SK-N-SH (cell line): ENCODE data around the gene SNX1. TPM values are rescaled to one million over a fixed set of nuclear protein-coding genes. Genes with fewer than 3 reads are reported as not detected.
A peak's percentile ranks its signal among the peaks of the same experiment; 100 is the strongest.

Experiments
- CTCF ChIA-PET: fragments of 300-600, 350-600 bp; formaldehyde crosslinking; extraction: SDS; loops from one replicate; lab custom pipeline; 2021; lab: Yijun Ruan, JAX
- POLR2A ChIA-PET: fragments of 350-600 bp; sonication (Branson Sonifier 250); formaldehyde crosslinking; extraction: SDS; loops from one replicate; lab custom pipeline; 2020; ENCODE audit warnings: antibody characterized with exemption, inconsistent platforms; lab: Yijun Ruan, JAX
- DNase-seq: peaks from one replicate; pipeline ENCODE4 v3.0.0; 2012
- H2AFZ ChIP-seq: fragments of 200-600 bp; sonication (generic); 2 replicates; pipeline ENCODE4 v1.8.1; 2016; ENCODE audit warnings: antibody characterized with exemption, mild to moderate bottlenecking, low read depth
- H3F3A ChIP-seq: fragments of 200-600 bp; sonication (generic); replicated peaks from 2 replicates; pipeline ENCODE3; 2016; ENCODE audit warnings: antibody characterized with exemption, mild to moderate bottlenecking; ENCODE audit not compliant: insufficient read depth
- H3K27ac ChIP-seq, 2 experiments: fragments of 200-500 bp in 1 of 2; fragments of 200-600 bp in 1 of 2; sonication (Bioruptor generic) in 1 of 2; sonication (generic), shearing (Covaris generic) in 1 of 2; 2 replicates each; pipeline versions ENCODE4 v1.5.1 to v1.6.1; 2014 to 2016; ENCODE audit warnings: low read depth in 2 of 2, inconsistent platforms in 1 of 2, low read length in 1 of 2, mild to moderate bottlenecking in 1 of 2, mixed read lengths in 1 of 2
- H3K27me3 ChIP-seq: fragments of 200-600 bp; sonication (generic), shearing (Covaris generic); 2 replicates; pipeline ENCODE4 v1.6.1; 2016; ENCODE audit warnings: mixed run types; ENCODE audit not compliant: insufficient read depth
- H3K36me3 ChIP-seq, 2 experiments: fragments of 200-500 bp in 1 of 2; fragments of 200-600 bp in 1 of 2; sonication (Bioruptor generic) in 1 of 2; sonication (generic) in 1 of 2; replicated peaks in 1 of 2; 2 replicates each; pipeline versions ENCODE3 to v1.5.1; 2014 to 2016; ENCODE audit warnings: low read length in 1 of 2, mild to moderate bottlenecking in 1 of 2; ENCODE audit not compliant: insufficient read depth in 2 of 2, control insufficient read depth in 1 of 2
- H3K4me1 ChIP-seq, 2 experiments: fragments of 200-500 bp in 1 of 2; fragments of 200-600 bp in 1 of 2; sonication (Bioruptor generic) in 1 of 2; sonication (generic), shearing (Covaris generic) in 1 of 2; 2 replicates each; pipeline versions ENCODE4 v1.5.1 to v1.6.1; 2014 to 2016; ENCODE audit warnings: low read depth in 1 of 2, low read length in 1 of 2, mixed run types in 1 of 2; ENCODE audit not compliant: insufficient read depth in 2 of 2, control insufficient read depth in 1 of 2
- H3K4me2 ChIP-seq: fragments of 200-600 bp; sonication (generic), shearing (Covaris generic); 2 replicates; pipeline ENCODE4 v1.6.1; 2017; ENCODE audit warnings: mixed run types
- H3K4me3 ChIP-seq, 2 experiments: fragments of 200-500 bp in 1 of 2; fragments of 200-600 bp in 1 of 2; sonication (Bioruptor generic) in 1 of 2; sonication (generic), shearing (Covaris generic) in 1 of 2; 2 replicates each; pipeline versions ENCODE4 v1.5.1 to v1.8.1; 2014 to 2016; ENCODE audit warnings: low read depth in 2 of 2, inconsistent platforms in 1 of 2, low read length in 1 of 2, mild to moderate bottlenecking in 1 of 2, mixed read lengths in 1 of 2, moderate library complexity in 1 of 2
- H3K79me2 ChIP-seq: fragments of 200-600 bp; sonication (generic); 2 replicates; pipeline ENCODE4 v1.8.1; 2017; ENCODE audit warnings: mild to moderate bottlenecking; ENCODE audit not compliant: insufficient read depth
- H3K9ac ChIP-seq: fragments of 200-600 bp; sonication (generic); 2 replicates; pipeline ENCODE4 v1.6.1; 2017; ENCODE audit warnings: mixed run types
- H3K9me2 ChIP-seq: fragments of 200-600 bp; sonication (generic); 2 replicates; pipeline ENCODE4 v1.6.1; 2017; ENCODE audit warnings: mixed run types
- H3K9me3 ChIP-seq: fragments of 200-600 bp; sonication (generic); 2 replicates; pipeline ENCODE4 v1.6.1; 2017; ENCODE audit warnings: mixed run types, mild to moderate bottlenecking, moderate library complexity
- H4K20me1 ChIP-seq: fragments of 200-600 bp; sonication (generic); 2 replicates; pipeline ENCODE4 v1.6.1; 2017; ENCODE audit warnings: mild to moderate bottlenecking, mixed run types; ENCODE audit not compliant: insufficient read depth
- ELF1 ChIP-seq: IDR thresholded peaks from 2 replicates; pipeline ENCODE4 v1.4.0; 2012
- FOXJ3 ChIP-seq: sonication (generic); formaldehyde crosslinking; IDR thresholded peaks from 2 replicates; pipeline ENCODE4 v1.5.1; 2020; ENCODE audit warnings: mild to moderate bottlenecking, missing genetic modification reagents
- GABPA ChIP-seq: IDR thresholded peaks from 2 replicates; pipeline ENCODE4 v1.4.0; 2012; ENCODE audit warnings: low read depth, mild to moderate bottlenecking
- JUND ChIP-seq: IDR thresholded peaks from 2 replicates; pipeline ENCODE4 v1.4.0; 2012
- MEF2A ChIP-seq: IDR thresholded peaks from 2 replicates; pipeline ENCODE4 v1.4.0; 2012; ENCODE audit warnings: low read depth, borderline replicate concordance
- MXI1 ChIP-seq: IDR thresholded peaks from 2 replicates; pipeline ENCODE4 v1.6.1; 2012; ENCODE audit warnings: mild to moderate bottlenecking, low read depth, low read length, improper control_type of control experiment
- NFIC ChIP-seq: IDR thresholded peaks from 2 replicates; pipeline ENCODE4 v1.4.0; 2012; ENCODE audit warnings: borderline replicate concordance
- NRF1 ChIP-seq: IDR thresholded peaks from 2 replicates; pipeline ENCODE4 v1.6.1; 2012; ENCODE audit warnings: low read depth, mild to moderate bottlenecking, low read length
- RAD21 ChIP-seq: IDR thresholded peaks from 2 replicates; pipeline ENCODE4 v1.6.1; 2012; ENCODE audit warnings: mild to moderate bottlenecking, low read length
- RCOR1 ChIP-seq: fragments of 150-350 bp; IDR thresholded peaks from 2 replicates; pipeline ENCODE4 v1.6.1; 2017; ENCODE audit warnings: antibody characterized with exemption, low read length
- SIN3A ChIP-seq: IDR thresholded peaks from 2 replicates; pipeline ENCODE4 v1.6.1; 2012; ENCODE audit warnings: low read depth, mild to moderate bottlenecking, low read length, moderate library complexity, borderline replicate concordance
- SMC3 ChIP-seq: IDR thresholded peaks from 2 replicates; pipeline ENCODE4 v1.6.1; 2012; ENCODE audit warnings: low read depth, low read length, improper control_type of control experiment
- TCF12 ChIP-seq: IDR thresholded peaks from 2 replicates; pipeline ENCODE4 v1.4.0; 2012
- USF2 ChIP-seq: fragments of 150-350 bp; IDR thresholded peaks from 2 replicates; pipeline ENCODE4 v1.6.1; 2017; ENCODE audit warnings: antibody characterized with exemption, low read length, low read depth, borderline replicate concordance
- YY1 ChIP-seq: IDR thresholded peaks from 2 replicates; pipeline ENCODE4 v1.4.0; 2012; ENCODE audit warnings: low read depth, mild to moderate bottlenecking
- ZBTB33 ChIP-seq: IDR thresholded peaks from 2 replicates; pipeline ENCODE4 v1.4.0; 2012; ENCODE audit warnings: low read depth, borderline replicate concordance
- WGBS: methylation state at CpG from one replicate; pipeline ENCODE4 v1.1.6; 2017; ENCODE audit warnings: low lambda C conversion rate; 5-methylcytosine and 5-hydroxymethylcytosine counted together
- polyA plus RNA-seq, 3 experiments: library from polyadenylated mRNA; depleted of rRNA; stranded (reverse); fragments of >200 nt; gene quantifications; 2 replicates each; pipeline ENCODE4 v1.2.3, GENCODE V29; 2012
- TF ChIP-seq, protein P1 (sequence below): IDR thresholded peaks from 2 replicates; pipeline ENCODE4 v1.6.1; 2012; ENCODE audit warnings: mild to moderate bottlenecking, low read depth, low read length, moderate library complexity
- TF ChIP-seq, protein P2 (sequence below): IDR thresholded peaks from 2 replicates; pipeline ENCODE4; 2012

SNX1 gene
- polyA plus RNA-seq, 1 of the 3 experiments (the other 2 are of a cell fraction), result 80.7 TPM

DNA sequence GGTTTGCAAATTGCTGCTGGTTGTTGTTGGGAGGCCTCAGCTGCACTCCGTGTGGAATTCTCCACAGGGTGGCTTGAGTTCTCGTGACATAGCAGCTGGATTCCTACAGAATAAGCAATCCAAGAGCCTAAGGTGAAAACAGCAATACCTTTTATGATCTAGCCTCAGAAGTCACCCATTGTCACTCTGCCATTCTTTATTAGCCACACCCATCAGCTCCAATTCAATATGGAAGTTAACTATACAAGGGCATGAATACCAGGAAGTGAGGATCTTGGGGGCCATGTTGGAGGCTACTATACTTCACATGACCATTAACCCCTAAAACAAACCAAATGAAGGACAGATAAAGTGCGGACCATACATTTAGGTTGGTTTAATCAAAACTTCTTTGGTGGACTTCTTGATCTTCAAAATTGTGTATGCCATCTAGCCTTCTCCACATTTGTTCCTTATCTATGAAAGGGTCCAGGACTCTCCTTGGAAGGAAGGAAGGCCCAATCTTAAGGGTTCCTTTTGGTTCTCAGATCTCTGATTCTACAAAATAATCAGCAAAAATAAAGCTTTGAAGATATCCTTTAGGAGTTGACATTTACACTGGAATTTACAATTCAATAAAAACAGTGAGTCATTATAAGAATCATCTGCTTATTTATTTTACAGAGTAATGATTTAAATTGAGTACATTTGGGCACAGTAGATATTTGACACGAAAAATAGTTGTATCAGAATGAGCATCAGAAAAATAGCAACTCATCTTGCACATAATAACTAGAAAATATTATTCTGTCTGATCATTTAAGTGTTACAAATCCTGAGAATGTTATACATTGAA, 23.6 kb upstream of the SNX1 start:
- no peak overlapping the region for H2AFZ ChIP-seq
- H3K36me3 ChIP-seq, result peaks cover 11 to 30% of the 10 kb centered on the region in 2 experiments
- 95% methylated on average over 3 of the region's 4 CpGs for WGBS
- peaks cover 0 to 14% of the 10 kb centered on the region in 2 experiments; a peak in 2 of 4 replicates for H3K4me1 ChIP-seq
- H3K9me3 ChIP-seq, result no peaks in the 10 kb centered on the region
- DNase-seq, result no peak
- peaks cover 37% of the 10 kb centered on the region for H3F3A ChIP-seq
- H4K20me1 ChIP-seq, result no peaks in the 10 kb centered on the region
- TF ChIP-seq RCOR1, result no peak
- TF ChIP-seq GABPA, result no peak
- TF ChIP-seq ELF1, result no peak
- no peak for TF ChIP-seq YY1
- TF ChIP-seq RAD21, result no peak
- TF ChIP-seq FOXJ3 (CRISPR knock-in tag), result no peak
- no peak for TF ChIP-seq MXI1
- no peak for TF ChIP-seq SMC3
- TF ChIP-seq MEF2A, result no peak
- TF ChIP-seq USF2, result no peak
- TF ChIP-seq SIN3A, result no peak
- no peak for TF ChIP-seq ZBTB33
- TF ChIP-seq, protein P1, sequence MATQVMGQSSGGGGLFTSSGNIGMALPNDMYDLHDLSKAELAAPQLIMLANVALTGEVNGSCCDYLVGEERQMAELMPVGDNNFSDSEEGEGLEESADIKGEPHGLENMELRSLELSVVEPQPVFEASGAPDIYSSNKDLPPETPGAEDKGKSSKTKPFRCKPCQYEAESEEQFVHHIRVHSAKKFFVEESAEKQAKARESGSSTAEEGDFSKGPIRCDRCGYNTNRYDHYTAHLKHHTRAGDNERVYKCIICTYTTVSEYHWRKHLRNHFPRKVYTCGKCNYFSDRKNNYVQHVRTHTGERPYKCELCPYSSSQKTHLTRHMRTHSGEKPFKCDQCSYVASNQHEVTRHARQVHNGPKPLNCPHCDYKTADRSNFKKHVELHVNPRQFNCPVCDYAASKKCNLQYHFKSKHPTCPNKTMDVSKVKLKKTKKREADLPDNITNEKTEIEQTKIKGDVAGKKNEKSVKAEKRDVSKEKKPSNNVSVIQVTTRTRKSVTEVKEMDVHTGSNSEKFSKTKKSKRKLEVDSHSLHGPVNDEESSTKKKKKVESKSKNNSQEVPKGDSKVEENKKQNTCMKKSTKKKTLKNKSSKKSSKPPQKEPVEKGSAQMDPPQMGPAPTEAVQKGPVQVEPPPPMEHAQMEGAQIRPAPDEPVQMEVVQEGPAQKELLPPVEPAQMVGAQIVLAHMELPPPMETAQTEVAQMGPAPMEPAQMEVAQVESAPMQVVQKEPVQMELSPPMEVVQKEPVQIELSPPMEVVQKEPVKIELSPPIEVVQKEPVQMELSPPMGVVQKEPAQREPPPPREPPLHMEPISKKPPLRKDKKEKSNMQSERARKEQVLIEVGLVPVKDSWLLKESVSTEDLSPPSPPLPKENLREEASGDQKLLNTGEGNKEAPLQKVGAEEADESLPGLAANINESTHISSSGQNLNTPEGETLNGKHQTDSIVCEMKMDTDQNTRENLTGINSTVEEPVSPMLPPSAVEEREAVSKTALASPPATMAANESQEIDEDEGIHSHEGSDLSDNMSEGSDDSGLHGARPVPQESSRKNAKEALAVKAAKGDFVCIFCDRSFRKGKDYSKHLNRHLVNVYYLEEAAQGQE, result no peak
- TF ChIP-seq NFIC, result no peak
- TF ChIP-seq NRF1, result no peak
- no peak for TF ChIP-seq TCF12
- TF ChIP-seq, protein P2, sequence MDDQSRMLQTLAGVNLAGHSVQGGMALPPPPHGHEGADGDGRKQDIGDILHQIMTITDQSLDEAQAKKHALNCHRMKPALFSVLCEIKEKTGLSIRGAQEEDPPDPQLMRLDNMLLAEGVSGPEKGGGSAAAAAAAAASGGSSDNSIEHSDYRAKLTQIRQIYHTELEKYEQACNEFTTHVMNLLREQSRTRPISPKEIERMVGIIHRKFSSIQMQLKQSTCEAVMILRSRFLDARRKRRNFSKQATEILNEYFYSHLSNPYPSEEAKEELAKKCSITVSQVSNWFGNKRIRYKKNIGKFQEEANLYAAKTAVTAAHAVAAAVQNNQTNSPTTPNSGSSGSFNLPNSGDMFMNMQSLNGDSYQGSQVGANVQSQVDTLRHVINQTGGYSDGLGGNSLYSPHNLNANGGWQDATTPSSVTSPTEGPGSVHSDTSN, result no peak
- TF ChIP-seq JUND, result no peak
- TF ChIP-seq, all 33 proteins: peak for 0
- Histone ChIP-seq H3K27ac (peak overlapping the region in 1 of 2 experiments; percentile 53; a peak in 2 of 4 replicates), H3K27me3 (no peaks in the 10 kb centered on the region), H3K79me2 (no peaks in the 10 kb centered on the region), H3K4me3 (no peak overlapping the region), H3K9ac (no peak overlapping the region), H3K9me2 (no peaks in the 10 kb centered on the region), H3K4me2 (peak overlapping the region; percentile 32; the same call in 1 of the 2 replicates)
- ChIA-PET POLR2A (no interaction called here), CTCF (interaction anchor here (0.8 to 7.4 kb wide), 7 partner anchors 11 to 459 kb away, joined by 3 to 94 read pairs (median 4); no protein-coding TSS in a partner anchor)
